Fibroblast of lung (primary cell): ENCODE data around the gene FAM185A. TPM values are rescaled to one million over a fixed set of nuclear protein-coding genes. Genes with fewer than 3 reads are reported as not detected.
A peak's percentile ranks its signal among the peaks of the same experiment; 100 is the strongest.

Experiments
- DNase-seq, 2 donors: peaks; one replicate each; pipeline versions ENCODE4 v3.0.0 to v3.0.0-alpha.2; 2010; ENCODE audit warnings: low read depth in 2 of 2
- H2AFZ ChIP-seq: 2 replicates; pipeline ENCODE4 v1.5.1; 2012; ENCODE audit warnings: low read length, control low read depth, inconsistent platforms
- H3K27ac ChIP-seq: 2 replicates; pipeline ENCODE4 v1.5.1; 2011; ENCODE audit warnings: low read length, control low read depth; ENCODE audit not compliant: insufficient read depth
- H3K27me3 ChIP-seq: 2 replicates; pipeline ENCODE4 v1.5.1; 2011; ENCODE audit warnings: mild to moderate bottlenecking, low read length; ENCODE audit not compliant: control insufficient read depth, insufficient read depth
- H3K36me3 ChIP-seq: 2 replicates; pipeline ENCODE4 v1.5.1; 2011; ENCODE audit warnings: low read length; ENCODE audit not compliant: control insufficient read depth, insufficient read depth
- H3K4me1 ChIP-seq: 2 replicates; pipeline ENCODE4 v1.5.1; 2011; ENCODE audit warnings: low read length; ENCODE audit not compliant: control insufficient read depth, insufficient read depth; ENCODE audit errors: extremely low read depth
- H3K4me2 ChIP-seq: 2 replicates; pipeline ENCODE4 v1.5.1; 2011; ENCODE audit warnings: low read length, control low read depth; ENCODE audit not compliant: insufficient read depth; ENCODE audit errors: extremely low read depth
- H3K4me3 ChIP-seq, 4 experiments: fragments of 200-600 bp in 1 of 4; sonication (generic) in 1 of 4; replicated peaks in 1 of 4; 2 replicates each; pipeline ENCODE4 v1.5.1; 2011 to 2016; ENCODE audit warnings: low read length in 4 of 4, low read depth in 3 of 4, mild to moderate bottlenecking in 3 of 4, control low read depth in 2 of 4, inconsistent platforms in 1 of 4, mixed read lengths in 1 of 4; ENCODE audit not compliant: insufficient read depth in 1 of 4; ENCODE audit errors: control extremely low read depth in 1 of 4
- H3K79me2 ChIP-seq: 2 replicates; pipeline ENCODE4 v1.5.1; 2012; ENCODE audit warnings: mild to moderate bottlenecking, low read length, inconsistent platforms; ENCODE audit not compliant: control insufficient read depth, insufficient read depth
- H3K9ac ChIP-seq: 2 replicates; pipeline ENCODE4 v1.5.1; 2011; ENCODE audit warnings: mild to moderate bottlenecking, low read length, control low read depth; ENCODE audit not compliant: insufficient read depth
- H3K9me3 ChIP-seq: 2 replicates; pipeline ENCODE4 v1.5.1; 2012; ENCODE audit warnings: low read depth, low read length; ENCODE audit not compliant: control insufficient read depth, insufficient read depth
- H4K20me1 ChIP-seq: 2 replicates; pipeline ENCODE4 v1.5.1; 2011; ENCODE audit warnings: low read length; ENCODE audit not compliant: control insufficient read depth, insufficient read depth; ENCODE audit errors: extremely low read depth
- EZH2 ChIP-seq: IDR thresholded peaks from 2 replicates; pipeline ENCODE4 v1.5.1; 2012; ENCODE audit warnings: low read length, control low read depth, mild to moderate bottlenecking; ENCODE audit errors: missing control alignments
- polyA plus RNA-seq, 2 donors: library from polyadenylated mRNA; depleted of rRNA in 1 of 2; stranded (reverse) in 1 of 2; unstranded in 1 of 2; fragments of >200 nt; gene quantifications; 2 replicates each; pipeline ENCODE4 v1.2.1, GENCODE V29; 2011 to 2012; ENCODE audit warnings: missing spikeins in 1 of 2
- total RNA-seq: library from RNA; depleted of rRNA; stranded (reverse); fragments of >200 nt; gene quantifications from 2 replicates; pipeline ENCODE4 v1.2.1, GENCODE V29; 2014
- TF ChIP-seq, protein P1 (sequence below), 2 donors: IDR thresholded peaks in 1 of 2; conservative IDR thresholded peaks in 1 of 2; 1 replicate in 1 of 2; 2 replicates in 1 of 2; pipeline ENCODE4 v1.5.1; 2011 to 2012; ENCODE audit warnings: low read length in 2 of 2, control low read depth in 1 of 2, inconsistent platforms in 1 of 2, low read depth in 1 of 2, mild to moderate bottlenecking in 1 of 2

Gene FAM185A
- total and polyA plus RNA-seq, 2 donors (not counting 1 experiment from before 2014, with no cell fraction given), result 4.0 to 9.9 TPM

GRCh38 chr7:102840404-102840803 is 91.6 kb downstream of the FAM185A start:
- H3K9me3 ChIP-seq, result no peaks in the 10 kb centered on the region
- H2AFZ ChIP-seq, result no peak overlapping the region
- H4K20me1 ChIP-seq, result no peaks in the 10 kb centered on the region
- no peak overlapping the region for H3K9ac ChIP-seq
- no peaks in the 10 kb centered on the region for H3K36me3 ChIP-seq
- H3K27ac ChIP-seq, result no peak overlapping the region
- peaks cover 10% of the 10 kb centered on the region for H3K4me1 ChIP-seq
- no peak for DNase-seq
- H3K79me2 ChIP-seq, result no peaks in the 10 kb centered on the region
- no peak for TF ChIP-seq EZH2
- TF ChIP-seq, protein P1, sequence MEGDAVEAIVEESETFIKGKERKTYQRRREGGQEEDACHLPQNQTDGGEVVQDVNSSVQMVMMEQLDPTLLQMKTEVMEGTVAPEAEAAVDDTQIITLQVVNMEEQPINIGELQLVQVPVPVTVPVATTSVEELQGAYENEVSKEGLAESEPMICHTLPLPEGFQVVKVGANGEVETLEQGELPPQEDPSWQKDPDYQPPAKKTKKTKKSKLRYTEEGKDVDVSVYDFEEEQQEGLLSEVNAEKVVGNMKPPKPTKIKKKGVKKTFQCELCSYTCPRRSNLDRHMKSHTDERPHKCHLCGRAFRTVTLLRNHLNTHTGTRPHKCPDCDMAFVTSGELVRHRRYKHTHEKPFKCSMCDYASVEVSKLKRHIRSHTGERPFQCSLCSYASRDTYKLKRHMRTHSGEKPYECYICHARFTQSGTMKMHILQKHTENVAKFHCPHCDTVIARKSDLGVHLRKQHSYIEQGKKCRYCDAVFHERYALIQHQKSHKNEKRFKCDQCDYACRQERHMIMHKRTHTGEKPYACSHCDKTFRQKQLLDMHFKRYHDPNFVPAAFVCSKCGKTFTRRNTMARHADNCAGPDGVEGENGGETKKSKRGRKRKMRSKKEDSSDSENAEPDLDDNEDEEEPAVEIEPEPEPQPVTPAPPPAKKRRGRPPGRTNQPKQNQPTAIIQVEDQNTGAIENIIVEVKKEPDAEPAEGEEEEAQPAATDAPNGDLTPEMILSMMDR (conservative IDR thresholded peaks at IDR 0.05 in 1 of 2, IDR thresholded peaks at IDR 0.05 in 1 of 2; ENCODE audit: low read depth in 1 of 2, low read length in 2 of 2), result no peak
- no peaks in the 10 kb centered on the region for H3K27me3 ChIP-seq
- H3K4me3 ChIP-seq, result no peak overlapping the region
- H3K4me2 ChIP-seq, result no peak overlapping the region

DNA sequence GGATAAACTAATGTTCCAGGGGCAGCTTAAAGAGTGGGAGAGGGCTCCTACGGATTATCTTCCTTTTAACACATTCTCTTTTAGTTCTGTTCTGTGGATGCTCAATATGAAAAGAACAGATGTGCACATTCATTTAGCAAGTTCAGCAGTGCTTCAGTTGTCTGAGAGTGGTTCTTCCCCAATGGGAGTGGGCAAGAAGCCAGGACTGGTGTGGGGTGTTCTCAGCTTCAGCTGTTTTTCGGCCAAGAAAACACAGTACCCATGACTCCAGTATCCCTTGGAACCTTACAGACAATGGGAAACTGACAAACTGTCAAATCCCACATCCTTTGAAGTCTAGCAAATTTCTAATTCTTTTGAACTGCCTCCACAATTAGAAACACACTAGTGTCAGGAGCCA is 92.5 kb downstream of the FAM185A start:
- Histone ChIP-seq H3K9ac (no peak overlapping the region), H4K20me1 (no peaks in the 10 kb centered on the region), H2AFZ (no peak overlapping the region), H3K4me2 (no peak overlapping the region), H3K27ac (no peak overlapping the region), H3K4me3 (no peak overlapping the region), H3K36me3 (no peaks in the 10 kb centered on the region), H3K4me1 (peaks cover 5% of the 10 kb centered on the region), H3K79me2 (no peaks in the 10 kb centered on the region), H3K27me3 (no peaks in the 10 kb centered on the region), H3K9me3 (no peaks in the 10 kb centered on the region)
- no peak for TF ChIP-seq EZH2
- TF ChIP-seq, protein P1 (conservative IDR thresholded peaks at IDR 0.05 in 1 of 2, IDR thresholded peaks at IDR 0.05 in 1 of 2; ENCODE audit: low read depth in 1 of 2, low read length in 2 of 2), result no peak
- peak; percentile 40 to 66 for DNase-seq

DNA sequence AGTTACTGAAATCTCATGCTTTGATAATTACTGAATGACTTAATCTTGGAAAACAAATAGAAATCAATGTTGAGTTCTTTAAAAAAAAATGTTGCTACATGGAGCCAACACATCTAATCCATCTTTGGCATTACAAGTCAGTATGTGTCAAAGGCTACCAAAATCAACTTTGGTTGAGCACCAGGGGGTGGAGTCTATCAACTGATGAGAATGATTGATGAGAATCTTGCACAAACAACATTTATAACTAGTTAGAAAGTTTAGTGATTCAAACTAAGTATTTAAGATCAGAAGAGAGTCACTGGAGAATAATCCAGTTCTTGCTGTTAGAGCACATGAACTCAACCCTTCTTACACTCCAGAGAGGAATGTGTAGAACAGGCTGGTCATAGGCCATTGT is 93.5 kb downstream of the FAM185A start:
- DNase-seq, result peak in 1 of 2 donors; percentile 55

More for the DNA sequence above, 93.5 kb downstream of the FAM185A start:
- Histone ChIP-seq H3K4me2 (no peak overlapping the region), H3K27ac (no peak overlapping the region), H3K9me3 (no peaks in the 10 kb centered on the region), H3K4me3 (no peak overlapping the region), H3K27me3 (no peaks in the 10 kb centered on the region), H3K79me2 (no peaks in the 10 kb centered on the region), H3K36me3 (no peaks in the 10 kb centered on the region), H3K9ac (no peak overlapping the region), H3K4me1 (no peaks in the 10 kb centered on the region), H2AFZ (no peak overlapping the region), H4K20me1 (no peaks in the 10 kb centered on the region)
- TF ChIP-seq EZH2, result no peak
- TF ChIP-seq, protein P1 (conservative IDR thresholded peaks at IDR 0.05 in 1 of 2, IDR thresholded peaks at IDR 0.05 in 1 of 2; ENCODE audit: low read depth in 1 of 2, low read length in 2 of 2), result no peak
